ENCODE measurements around the gene SCO1.

The SCO1 gene

GRCh38 chr17:10635290-10635689 is 62.0 kb downstream of the SCO1 start:
- Histone ChIP-seq H4K8ac (ENCODE audit: low read depth, low read length) (no peak overlapping the region), H3K9ac (ENCODE audit: low read depth, low read length, poor library complexity) (no peak overlapping the region), H3K27me3 (ENCODE audit: control insufficient read depth in 3 of 3, insufficient read depth in 3 of 3, low read depth in 1 of 3, low read length in 3 of 3) (no peaks in the 10 kb centered on the region), H2BK12ac (ENCODE audit: low read length) (no peak overlapping the region), H2AFZ (ENCODE audit: low read length) (no peak overlapping the region), H3K9me3 (replicated peaks in 1 of 2; ENCODE audit: control insufficient read depth in 2 of 2, insufficient read depth in 1 of 2, low read depth in 1 of 2, low read length in 2 of 2) (no peaks in the 10 kb centered on the region), H3K18ac (ENCODE audit: low read length) (no peak overlapping the region), H3K4me2 (ENCODE audit: insufficient read depth, low read length, poor library complexity, severe bottlenecking) (no peak overlapping the region), H3K23ac (ENCODE audit: low read depth, low read length, poor library complexity) (no peak overlapping the region), H2BK5ac (ENCODE audit: low read length) (no peak overlapping the region), H3K14ac (ENCODE audit: low read length) (no peak overlapping the region), H3K4ac (ENCODE audit: low read length) (no peak overlapping the region), H4K91ac (ENCODE audit: low read depth, low read length, poor library complexity) (no peak overlapping the region), H3K27ac (replicated peaks; ENCODE audit: low read length) (no peak overlapping the region), H2AK5ac (ENCODE audit: low read depth, low read length) (no peak overlapping the region), H2BK120ac (ENCODE audit: low read depth, low read length) (no peak overlapping the region), H2BK15ac (ENCODE audit: low read length) (no peak overlapping the region), H3K79me1 (ENCODE audit: low read depth, low read length) (no peaks in the 10 kb centered on the region), H3K4me3 (ENCODE audit: low read length in 2 of 2) (no peak overlapping the region), H3K4me1 (ENCODE audit: control insufficient read depth in 2 of 2, insufficient read depth in 1 of 2, low read depth in 1 of 2, low read length in 2 of 2) (no peaks in the 10 kb centered on the region), H3K36me3 (replicated peaks in 1 of 2; ENCODE audit: control insufficient read depth in 2 of 2, insufficient read depth in 2 of 2, low read length in 2 of 2) (peaks cover 2 to 8% of the 10 kb centered on the region in 2 donors)
- no CpG with 5 or more reads among the region's 14 CpGs for WGBS, 2 donors (ENCODE audit: extremely low coverage in 2 of 2, insufficient read length in 2 of 2, insufficient replicate concordance in 1 of 2)
- no peak for DNase-seq (ENCODE audit: low spot score)

GRCh38 chr17:10633738-10634379 is 63.5 kb downstream of the SCO1 start:
- H3K4ac ChIP-seq (ENCODE audit: low read length): no peak overlapping the region
- no peaks in the 10 kb centered on the region for H3K79me1 ChIP-seq (ENCODE audit: low read depth, low read length)
- no peaks in the 10 kb centered on the region for H3K27me3 ChIP-seq (ENCODE audit: control insufficient read depth in 3 of 3, insufficient read depth in 3 of 3, low read depth in 1 of 3, low read length in 3 of 3)
- no peak overlapping the region for H2BK15ac ChIP-seq (ENCODE audit: low read length)
- H3K9ac ChIP-seq (ENCODE audit: low read depth, low read length, poor library complexity): no peak overlapping the region
- H3K18ac ChIP-seq (ENCODE audit: low read length): no peak overlapping the region
- no peak overlapping the region for H2BK120ac ChIP-seq (ENCODE audit: low read depth, low read length)
- no peak overlapping the region for H2AK5ac ChIP-seq (ENCODE audit: low read depth, low read length)
- no peak overlapping the region for H3K4me3 ChIP-seq (ENCODE audit: low read length in 2 of 2)
- no CpG with 5 or more reads among the region's 15 CpGs for WGBS, 2 donors (ENCODE audit: extremely low coverage in 2 of 2, insufficient read length in 2 of 2, insufficient replicate concordance in 1 of 2)
- no peak overlapping the region for H3K23ac ChIP-seq (ENCODE audit: low read depth, low read length, poor library complexity)
- no peak overlapping the region for H2AFZ ChIP-seq (ENCODE audit: low read length)
- H2BK12ac ChIP-seq (ENCODE audit: low read length): no peak overlapping the region
- H3K36me3 ChIP-seq (replicated peaks in 1 of 2; ENCODE audit: control insufficient read depth in 2 of 2, insufficient read depth in 2 of 2, low read length in 2 of 2): peaks cover 2 to 3% of the 10 kb centered on the region in 2 donors
- H3K9me3 ChIP-seq (replicated peaks in 1 of 2; ENCODE audit: control insufficient read depth in 2 of 2, insufficient read depth in 1 of 2, low read depth in 1 of 2, low read length in 2 of 2): no peaks in the 10 kb centered on the region
- DNase-seq (ENCODE audit: low spot score): no peak
- H4K91ac ChIP-seq (ENCODE audit: low read depth, low read length, poor library complexity): no peak overlapping the region
- no peaks in the 10 kb centered on the region for H3K4me1 ChIP-seq (ENCODE audit: control insufficient read depth in 2 of 2, insufficient read depth in 1 of 2, low read depth in 1 of 2, low read length in 2 of 2)
- no peak overlapping the region for H3K27ac ChIP-seq (replicated peaks; ENCODE audit: low read length)
- H3K14ac ChIP-seq (ENCODE audit: low read length): no peak overlapping the region
- H3K4me2 ChIP-seq (ENCODE audit: insufficient read depth, low read length, poor library complexity, severe bottlenecking): no peak overlapping the region
- H2BK5ac ChIP-seq (ENCODE audit: low read length): no peak overlapping the region
- H4K8ac ChIP-seq (ENCODE audit: low read depth, low read length): no peak overlapping the region

- Histone ChIP-seq H3K4me3 (ENCODE audit: low read length in 2 of 2) (peak overlapping the region in 1 of 2 donors; percentile 5), H2BK15ac (ENCODE audit: low read length) (no peak overlapping the region), H3K23ac (ENCODE audit: low read depth, low read length, poor library complexity) (peak overlapping the region; percentile 80), H3K4ac (ENCODE audit: low read length) (no peak overlapping the region), H2BK5ac (ENCODE audit: low read length) (no peak overlapping the region), H2BK12ac (ENCODE audit: low read length) (no peak overlapping the region), H3K27me3 (ENCODE audit: control insufficient read depth in 3 of 3, insufficient read depth in 3 of 3, low read depth in 1 of 3, low read length in 3 of 3) (no peaks in the 10 kb centered on the region), H2AFZ (ENCODE audit: low read length) (no peak overlapping the region), H2BK120ac (ENCODE audit: low read depth, low read length) (no peak overlapping the region), H3K18ac (ENCODE audit: low read length) (no peak overlapping the region), H3K4me1 (ENCODE audit: control insufficient read depth in 2 of 2, insufficient read depth in 1 of 2, low read depth in 1 of 2, low read length in 2 of 2) (no peaks in the 10 kb centered on the region), H4K8ac (ENCODE audit: low read depth, low read length) (no peak overlapping the region), H3K14ac (ENCODE audit: low read length) (no peak overlapping the region), H3K27ac (replicated peaks; ENCODE audit: low read length) (no peak overlapping the region), H3K4me2 (ENCODE audit: insufficient read depth, low read length, poor library complexity, severe bottlenecking) (no peak overlapping the region), H3K9ac (ENCODE audit: low read depth, low read length, poor library complexity) (no peak overlapping the region), H3K9me3 (replicated peaks in 1 of 2; ENCODE audit: control insufficient read depth in 2 of 2, insufficient read depth in 1 of 2, low read depth in 1 of 2, low read length in 2 of 2) (no peaks in the 10 kb centered on the region), H4K91ac (ENCODE audit: low read depth, low read length, poor library complexity) (no peak overlapping the region), H3K36me3 (replicated peaks in 1 of 2; ENCODE audit: control insufficient read depth in 2 of 2, insufficient read depth in 2 of 2, low read length in 2 of 2) (peaks cover 0 to 2% of the 10 kb centered on the region in 2 donors), H3K79me1 (ENCODE audit: low read depth, low read length) (no peaks in the 10 kb centered on the region), H2AK5ac (ENCODE audit: low read depth, low read length) (peak overlapping the region; percentile 87)
- WGBS, 2 donors (ENCODE audit: extremely low coverage in 2 of 2, insufficient read length in 2 of 2, insufficient replicate concordance in 1 of 2): no CpG with 5 or more reads among the region's 15 CpGs
- no peak for DNase-seq (ENCODE audit: low spot score)
These were observed 65.6 kb downstream of the SCO1 start for GRCh38 chr17:10631701-10632100.

- Histone ChIP-seq H3K14ac (ENCODE audit: low read length) (no peak overlapping the region), H3K4me2 (ENCODE audit: insufficient read depth, low read length, poor library complexity, severe bottlenecking) (no peak overlapping the region), H3K4me1 (ENCODE audit: control insufficient read depth in 2 of 2, insufficient read depth in 1 of 2, low read depth in 1 of 2, low read length in 2 of 2) (no peaks in the 10 kb centered on the region), H3K27ac (replicated peaks; ENCODE audit: low read length) (no peak overlapping the region), H3K9me3 (replicated peaks in 1 of 2; ENCODE audit: control insufficient read depth in 2 of 2, insufficient read depth in 1 of 2, low read depth in 1 of 2, low read length in 2 of 2) (no peaks in the 10 kb centered on the region), H3K27me3 (ENCODE audit: control insufficient read depth in 3 of 3, insufficient read depth in 3 of 3, low read depth in 1 of 3, low read length in 3 of 3) (no peaks in the 10 kb centered on the region), H2AK5ac (ENCODE audit: low read depth, low read length) (no peak overlapping the region), H3K9ac (ENCODE audit: low read depth, low read length, poor library complexity) (no peak overlapping the region), H4K8ac (ENCODE audit: low read depth, low read length) (no peak overlapping the region), H2BK120ac (ENCODE audit: low read depth, low read length) (no peak overlapping the region), H3K79me1 (ENCODE audit: low read depth, low read length) (no peaks in the 10 kb centered on the region), H3K36me3 (replicated peaks in 1 of 2; ENCODE audit: control insufficient read depth in 2 of 2, insufficient read depth in 2 of 2, low read length in 2 of 2) (peaks cover 0 to 2% of the 10 kb centered on the region in 2 donors), H3K4me3 (ENCODE audit: low read length in 2 of 2) (peak overlapping the region in 1 of 2 donors; percentile 5), H3K23ac (ENCODE audit: low read depth, low read length, poor library complexity) (no peak overlapping the region), H4K91ac (ENCODE audit: low read depth, low read length, poor library complexity) (no peak overlapping the region), H2BK12ac (ENCODE audit: low read length) (no peak overlapping the region), H2BK5ac (ENCODE audit: low read length) (no peak overlapping the region), H3K4ac (ENCODE audit: low read length) (no peak overlapping the region), H3K18ac (ENCODE audit: low read length) (peak overlapping the region; percentile 80), H2AFZ (ENCODE audit: low read length) (peak overlapping the region; percentile 68), H2BK15ac (ENCODE audit: low read length) (no peak overlapping the region)
- no CpG with 5 or more reads among the region's 18 CpGs for WGBS, 2 donors (ENCODE audit: extremely low coverage in 2 of 2, insufficient read length in 2 of 2, insufficient replicate concordance in 1 of 2)
- DNase-seq (ENCODE audit: low spot score): no peak
These were observed 66.2 kb downstream of the SCO1 start for GRCh38 chr17:10631048-10631700.

Data from neuronal stem cell (in vitro differentiated cells).